ENCODE measurements around the gene SARS2.
"Not testable (repeated sequence)": the region's sequence is repeated elsewhere in the genome, so short reads cannot be mapped to it uniquely, and the experiment has no call there.

SARS2 gene

GRCh38 chr19:38889803-38890202 lies 40.8 kb downstream of the SARS2 start:
- DNase-seq = no peak

- no peak for DNase-seq
These were observed 41.7 kb downstream of the SARS2 start for GRCh38 chr19:38888876-38889275.

DNA sequence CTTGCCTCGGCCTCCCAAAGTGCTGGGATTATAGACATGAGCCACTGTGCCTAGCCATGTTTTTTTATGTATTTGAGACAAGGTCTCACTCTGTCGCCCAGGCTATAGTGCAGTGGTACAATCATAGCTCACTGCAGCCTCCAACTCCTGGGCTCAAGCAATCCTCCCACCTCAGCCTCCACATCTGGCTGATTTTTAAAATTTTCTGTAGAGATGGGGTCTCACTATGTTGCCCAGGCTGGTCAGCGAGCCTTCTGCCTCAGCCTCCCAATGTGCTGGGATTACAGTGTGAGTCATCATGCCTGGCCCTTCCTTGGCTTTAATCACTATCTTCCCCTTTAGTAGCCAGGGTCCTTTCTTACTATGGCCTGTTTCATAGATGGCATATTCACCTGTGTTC lies 45.9 kb downstream of the SARS2 start:
- DNase-seq = not testable (repeated sequence)

DNA sequence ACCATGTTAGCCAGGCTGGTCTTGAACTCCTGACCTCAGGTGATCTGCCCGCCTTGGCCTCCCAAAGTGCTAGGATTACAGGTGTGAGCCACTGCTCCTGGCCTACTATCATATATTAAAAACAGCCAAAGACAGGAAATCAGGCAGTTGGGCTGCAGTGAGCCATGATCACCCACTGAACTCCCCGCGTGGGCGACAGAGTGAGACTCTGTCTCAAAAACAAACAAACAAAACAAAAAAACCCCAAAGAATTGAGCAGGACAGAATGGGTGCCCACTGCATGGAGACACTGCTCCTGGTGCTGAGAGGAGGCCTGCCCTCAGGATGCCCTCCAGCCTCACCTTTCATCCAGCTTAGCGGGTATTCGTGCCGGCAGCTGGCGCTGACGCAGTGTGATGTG lies 47.3 kb downstream of the SARS2 start:
- DNase-seq = no peak

GRCh38 chr19:38880882-38881609 lies 49.5 kb downstream of the SARS2 start:
- DNase-seq = no peak

DNA sequence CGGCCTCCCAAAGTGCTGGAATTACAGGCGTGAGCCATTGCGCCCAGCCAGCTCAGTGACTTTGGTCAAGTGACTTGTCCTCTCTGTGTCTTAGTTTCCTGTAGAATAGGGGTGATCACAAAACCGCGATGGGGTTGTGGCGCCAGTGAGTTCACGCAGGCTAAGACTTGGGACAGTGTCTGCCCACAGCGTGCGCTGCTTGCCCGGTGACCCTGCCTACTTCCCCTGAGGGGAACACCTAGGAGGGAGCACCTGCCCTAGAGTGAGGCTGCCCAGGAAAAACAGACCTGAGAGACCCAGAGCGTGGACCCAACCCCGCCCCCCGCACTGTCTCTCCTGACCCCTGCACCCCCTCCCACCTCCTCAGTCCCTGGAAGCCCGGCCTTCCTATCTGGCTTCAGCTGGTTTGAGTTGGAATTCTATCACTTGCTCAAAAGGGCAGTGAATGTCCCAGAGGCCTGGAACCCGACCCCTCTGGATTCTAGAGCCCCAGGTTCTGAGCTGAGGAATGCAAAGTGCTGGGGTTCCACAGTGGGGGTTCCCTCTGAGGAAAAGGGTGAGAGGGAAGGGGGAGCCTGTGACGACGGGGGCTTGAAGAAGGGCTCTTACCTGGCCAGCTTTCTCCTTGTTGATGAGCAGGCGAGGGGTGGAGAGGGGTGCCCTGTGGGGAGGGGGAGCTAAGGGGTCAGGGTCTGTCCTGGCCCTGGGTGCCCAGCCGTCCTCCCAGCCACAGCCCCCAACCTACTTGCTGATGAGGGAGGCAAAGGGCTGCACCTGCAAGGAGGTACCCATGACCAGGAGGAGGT lies 50.3 kb downstream of the SARS2 start:
- DNase-seq = no peak

DNA sequence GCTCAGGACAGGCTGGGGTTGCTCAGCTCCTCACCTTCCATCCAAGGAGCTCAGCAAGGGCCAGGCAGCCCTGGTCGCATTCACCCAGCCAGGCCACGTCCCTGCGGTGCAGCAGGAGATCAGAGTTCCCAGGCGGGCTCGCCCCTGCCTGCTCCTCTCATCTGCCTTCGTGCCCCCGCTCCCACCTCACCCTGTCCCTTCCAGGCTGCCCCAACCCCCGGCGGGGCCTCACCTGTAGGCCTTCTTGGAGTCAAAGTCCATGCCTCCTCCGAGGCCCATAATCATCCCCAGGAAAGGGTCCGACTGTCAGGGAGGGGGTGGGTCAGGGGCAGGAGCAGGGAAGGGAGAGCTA lies 51.2 kb downstream of the SARS2 start:
- no peak for DNase-seq

DNA sequence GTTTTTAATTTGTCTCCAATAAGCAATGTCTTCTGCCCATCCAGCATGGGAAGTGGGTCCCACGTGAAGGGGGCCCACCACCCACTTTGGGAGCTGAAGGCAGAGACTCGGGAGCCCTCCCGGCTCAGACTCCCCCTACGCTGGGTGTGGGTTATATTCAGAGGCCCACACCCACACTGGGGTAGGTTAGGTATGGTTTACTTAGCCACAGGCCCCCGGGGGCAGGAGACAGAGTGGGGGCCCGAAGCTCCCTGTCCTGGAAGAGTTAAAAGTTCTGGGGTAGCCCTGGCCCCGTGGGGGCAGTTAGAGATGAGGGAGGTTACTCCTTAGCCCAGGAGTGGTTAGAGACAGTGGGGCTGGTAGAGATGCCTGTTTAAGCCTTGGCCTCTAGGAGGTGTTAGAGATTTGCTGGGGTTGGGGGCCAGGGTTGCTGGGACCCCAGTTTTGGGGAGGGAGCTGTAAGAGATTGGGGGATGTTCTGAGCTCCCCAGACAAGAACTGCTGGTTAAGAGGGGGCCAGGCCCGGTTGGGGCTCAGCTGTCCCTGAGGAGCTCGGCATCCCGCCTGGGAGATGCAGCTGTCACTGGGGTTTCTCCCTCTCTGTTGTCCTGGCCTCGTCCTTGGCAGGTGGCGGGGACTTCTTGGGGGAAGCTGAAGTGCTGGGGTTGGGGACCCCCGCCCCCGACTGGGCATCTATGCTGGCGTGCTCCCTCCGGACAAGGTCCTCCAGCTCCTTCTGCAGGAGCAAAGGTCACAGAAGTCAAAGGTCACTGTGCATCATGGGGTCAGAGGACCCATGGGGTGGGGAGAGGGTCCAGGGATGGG lies 51.8 kb downstream of the SARS2 start:
- DNase-seq = no peak

DNA sequence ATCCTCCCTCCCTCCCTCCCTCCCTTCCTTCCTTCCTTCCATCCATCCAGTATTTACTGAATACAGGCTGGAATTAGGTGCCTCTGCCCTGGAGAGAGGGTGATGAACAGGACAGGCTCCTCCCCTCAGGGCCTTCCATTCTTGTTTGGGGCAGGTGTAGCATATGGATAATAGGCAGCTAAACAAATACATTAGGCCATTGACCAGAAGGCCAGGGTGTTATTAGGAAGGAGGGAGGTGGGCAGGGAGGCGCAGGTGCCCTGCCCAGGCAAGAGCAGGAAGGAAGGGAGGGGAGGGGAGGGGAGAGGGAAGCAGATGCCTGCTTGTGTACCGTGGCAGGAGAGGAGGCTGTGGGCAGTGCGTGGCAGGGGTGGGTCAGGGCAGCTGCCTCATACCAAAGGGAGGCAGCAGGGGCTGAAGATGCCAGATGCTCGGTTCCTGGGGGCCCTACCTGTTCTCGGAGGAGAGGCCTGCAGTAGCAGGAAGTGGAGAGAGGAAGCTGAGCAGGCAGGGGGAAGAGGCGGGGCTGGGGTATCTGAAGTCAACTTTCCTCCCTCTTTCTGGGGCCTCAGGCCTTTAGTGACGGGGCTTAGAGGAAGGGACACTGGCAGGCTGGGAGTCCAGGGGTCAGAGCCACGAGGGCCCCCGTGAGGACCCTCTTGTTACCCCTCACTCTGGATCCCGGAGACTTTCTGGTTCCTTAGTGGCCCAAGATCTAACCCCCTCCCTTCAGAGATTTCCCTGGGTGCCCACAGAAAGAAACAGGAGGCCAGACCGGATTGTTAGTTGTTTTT lies 52.6 kb downstream of the SARS2 start, which contains the start of gene RINL:
RINL (minus strand) TSS at position 495 of the 794 bp plus-strand sequence. CDS start 1,533 bp downstream, outside the sequence.
- DNase-seq = peak; percentile 85 to 93

DNA sequence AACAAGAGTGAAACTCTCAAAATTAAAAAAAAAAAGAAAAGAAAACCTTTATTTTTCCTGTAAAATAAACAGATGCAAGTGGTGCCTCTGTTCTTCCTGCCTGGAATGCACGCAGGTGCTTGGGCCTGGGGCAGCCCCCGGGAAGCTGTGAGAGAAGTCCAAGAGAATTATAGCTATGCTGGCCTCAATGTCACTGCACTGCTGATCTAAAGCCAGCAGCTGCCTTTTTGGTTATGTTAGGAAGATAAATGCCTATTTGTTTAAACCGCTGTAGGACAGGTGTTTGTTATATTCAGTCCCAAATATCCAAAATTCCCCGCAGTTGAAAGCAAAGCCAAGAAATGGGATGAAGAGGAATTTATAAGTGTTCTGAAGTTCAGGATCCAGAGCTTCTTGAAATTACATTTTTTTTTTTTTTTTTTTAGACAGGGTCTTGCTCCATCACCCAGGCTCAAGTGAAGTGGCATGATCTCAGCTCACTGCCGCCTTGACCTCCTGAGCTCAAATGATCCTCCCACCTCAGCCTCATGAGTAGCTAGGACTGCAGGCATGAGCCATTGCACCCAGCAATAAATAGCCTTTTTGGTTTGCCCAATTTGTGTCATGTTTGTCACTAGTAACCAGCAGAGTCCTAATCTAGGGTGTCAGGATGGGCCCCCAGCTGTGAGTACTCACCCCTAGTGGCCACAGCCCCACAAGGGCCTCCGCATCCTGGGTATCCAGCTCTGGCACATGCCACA lies 54.7 kb downstream of the SARS2 start:
- DNase-seq = no peak

DNA sequence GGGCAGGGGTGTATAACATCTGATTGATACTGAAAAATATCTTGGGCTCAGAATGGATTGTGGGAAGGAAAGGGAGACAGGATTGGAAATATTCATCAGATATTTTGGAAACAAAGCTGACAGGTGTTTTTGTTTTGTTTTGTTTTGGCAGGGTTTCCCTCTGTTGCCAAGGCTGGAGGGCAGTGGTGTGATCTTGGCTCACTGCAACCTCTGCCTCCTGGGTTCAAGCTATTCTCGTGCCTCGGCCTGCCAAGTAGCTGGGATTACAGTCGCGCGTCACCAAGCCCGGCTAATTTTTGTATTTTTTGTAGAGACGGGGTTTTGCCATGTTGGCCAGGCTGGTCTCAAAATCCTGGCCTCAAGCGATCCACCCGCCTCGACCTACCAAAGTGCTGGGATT lies 57.2 kb downstream of the SARS2 start:
- not testable (repeated sequence) for DNase-seq

DNA sequence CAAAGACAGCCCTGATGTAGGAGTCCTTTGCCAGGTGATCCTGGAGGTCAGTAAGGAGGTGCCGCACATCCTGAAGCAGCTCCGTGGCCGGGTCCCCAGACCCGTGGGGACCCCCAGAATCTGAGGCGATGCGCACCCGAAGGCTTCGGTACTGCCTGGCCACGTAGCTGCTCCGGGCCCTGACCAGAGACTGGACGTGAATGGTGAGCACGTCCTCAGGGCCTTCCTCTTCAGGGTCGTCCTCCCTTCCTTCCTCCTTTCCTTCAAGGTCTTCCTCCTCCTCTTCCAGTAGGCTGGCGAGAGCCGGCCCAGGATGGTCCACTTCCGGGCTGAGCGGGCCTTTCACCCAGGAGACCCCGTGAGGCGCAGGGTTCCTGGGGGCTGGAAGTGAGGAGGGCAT lies 60.0 kb downstream of the SARS2 start:
- no peak for DNase-seq

- DNase-seq = no peak
These were observed 60.5 kb downstream of the SARS2 start for GRCh38 chr19:38869836-38870607.

DNA sequence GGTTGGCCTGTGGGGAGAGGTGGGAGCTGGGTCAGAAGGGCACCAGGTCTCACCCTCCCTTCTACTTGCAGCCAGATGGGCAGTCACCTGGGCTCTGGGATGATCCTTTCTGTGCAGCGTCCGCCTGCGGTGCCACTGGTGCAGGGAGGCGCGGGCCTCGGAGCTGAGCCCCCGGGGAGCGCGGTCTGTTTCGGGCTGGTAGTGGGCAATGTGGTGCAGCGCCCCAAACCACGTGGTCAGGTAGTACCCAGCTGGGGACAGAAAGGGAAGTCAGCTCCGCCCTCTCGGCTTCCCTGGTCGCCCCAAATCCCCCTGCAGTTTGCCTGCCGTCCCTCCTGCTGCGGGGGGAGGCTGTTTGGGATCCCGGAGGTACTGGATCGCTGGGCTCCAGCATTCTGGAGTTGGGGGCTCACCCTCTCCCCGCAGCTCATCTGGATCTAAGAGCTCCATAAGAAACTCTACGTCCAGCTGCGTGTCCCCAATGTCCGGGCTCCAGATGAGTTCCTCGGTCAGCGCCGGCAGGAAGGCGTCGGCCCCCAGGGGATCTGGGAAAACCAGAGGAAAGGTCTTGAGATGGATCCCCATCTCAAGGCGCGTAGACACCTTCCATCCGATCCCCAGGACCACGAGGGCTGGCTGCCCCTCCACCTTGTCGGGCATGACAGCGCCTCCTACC lies 61.3 kb downstream of the SARS2 start:
- DNase-seq = no peak

DNA sequence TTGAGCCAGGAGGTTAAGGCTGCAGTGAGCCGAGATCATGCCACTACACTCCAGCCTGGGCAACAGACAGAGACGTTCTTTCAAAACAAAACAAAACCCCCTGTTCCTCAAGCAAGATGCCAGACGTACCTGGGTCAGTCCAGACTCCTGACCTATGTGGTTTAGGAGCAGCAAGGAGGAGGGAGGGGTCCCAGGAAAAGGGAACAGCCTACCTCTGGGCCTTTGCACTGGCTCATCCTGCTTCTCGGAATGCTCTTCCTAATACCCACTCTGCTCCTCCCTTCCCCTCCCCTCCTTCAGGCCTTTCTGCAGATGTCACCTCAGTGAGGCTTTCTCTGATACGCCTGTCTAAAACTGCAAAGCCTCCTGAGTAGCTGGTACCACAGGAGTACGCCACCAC lies 62.0 kb downstream of the SARS2 start:
- no peak for DNase-seq

DNA sequence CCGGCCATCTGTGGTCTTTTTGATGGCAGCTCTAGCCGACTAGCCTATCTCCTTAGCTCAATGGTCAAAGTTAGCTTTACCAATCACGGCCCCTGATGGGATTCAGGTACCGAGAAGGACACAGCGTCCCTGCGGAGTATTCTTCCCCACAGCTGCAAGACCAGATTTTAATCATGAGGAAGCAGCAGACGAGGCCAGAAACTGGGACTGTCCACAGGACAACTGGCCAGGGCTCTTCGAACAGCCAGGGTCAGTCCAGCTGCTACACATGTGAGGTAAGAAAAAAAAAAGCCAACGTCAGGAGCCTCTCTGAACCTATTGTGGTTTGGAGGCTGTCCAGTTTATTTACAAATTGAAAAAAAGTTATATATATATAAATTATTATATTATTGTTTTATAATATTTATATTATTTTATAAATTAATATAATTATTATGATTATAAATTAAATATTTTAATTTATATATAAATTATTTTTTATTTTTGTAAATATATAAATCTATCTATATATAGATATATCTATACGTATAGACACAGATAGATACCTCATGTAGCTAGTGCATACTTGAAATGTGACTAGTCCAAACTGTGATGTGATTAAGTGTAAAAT lies 63.3 kb downstream of the SARS2 start:
- no peak for DNase-seq
